GM10847 (cell line): ENCODE data around the gene TACR2.

Experiments
- POLR2A ChIP-seq: IDR thresholded peaks from 2 replicates; pipeline ENCODE4 v1.6.1; 2011; ENCODE audit not compliant: insufficient read length; ENCODE audit errors: extremely low read depth

TACR2 gene

DNA sequence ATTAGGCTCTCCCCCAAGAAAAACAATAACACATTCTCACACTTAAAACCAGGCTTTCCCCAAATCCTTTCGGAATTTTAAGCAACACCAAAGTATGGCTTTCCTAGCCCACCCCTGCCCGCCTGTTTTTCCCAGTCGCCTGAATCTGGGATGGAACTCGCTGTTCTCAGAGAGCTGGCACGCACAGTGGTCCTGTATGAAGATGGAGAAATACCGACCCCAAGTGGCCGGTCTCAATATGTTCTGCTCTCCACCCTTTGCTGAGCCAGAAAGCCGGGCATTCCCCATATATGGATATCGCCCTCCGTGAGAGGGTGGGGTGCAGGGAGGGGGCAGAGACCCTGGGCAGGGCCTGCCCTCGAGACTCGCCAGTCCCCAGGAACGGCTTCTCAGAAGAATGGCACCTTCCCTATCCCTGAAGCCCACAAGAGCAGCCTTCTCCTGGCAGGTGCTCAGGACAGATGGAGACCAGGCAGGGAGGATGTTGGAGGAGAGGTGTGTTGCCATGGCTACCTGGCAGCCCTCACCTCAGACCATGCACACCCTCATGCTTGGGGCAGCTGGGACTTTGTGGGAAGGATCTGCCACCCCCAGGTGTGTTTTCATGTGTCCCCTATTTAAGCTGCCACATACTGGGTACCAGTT is 3.4 kb downstream of the TACR2 start:
- no peak for TF ChIP-seq POLR2A

DNA sequence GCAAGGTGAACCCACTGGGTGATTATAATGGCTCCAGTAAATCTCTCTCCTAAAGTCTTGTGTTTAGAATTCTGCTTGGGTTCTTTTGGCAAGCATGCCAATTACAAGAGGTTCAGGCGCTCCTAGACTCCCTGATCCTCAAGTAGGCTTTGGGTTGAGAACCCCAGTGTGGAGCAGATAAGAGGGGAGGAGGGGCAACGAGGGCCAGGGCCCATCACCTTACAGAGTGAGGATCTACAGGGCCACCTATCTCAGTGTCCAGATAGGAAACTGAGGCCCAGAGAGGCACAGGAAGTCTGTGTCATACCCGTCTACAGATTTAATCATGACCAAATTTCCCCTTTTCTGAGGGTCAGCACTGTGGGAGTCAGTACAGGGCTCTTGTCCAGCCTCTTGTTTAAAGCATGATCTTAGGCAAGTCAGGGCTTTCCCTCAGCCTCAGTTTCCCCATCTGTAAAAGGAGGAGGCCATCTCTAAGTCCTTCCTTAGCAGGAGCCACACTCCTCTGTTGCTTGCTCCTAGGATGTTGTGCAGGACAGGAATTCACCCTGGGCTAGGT is 4.4 kb downstream of the TACR2 start:
- TF ChIP-seq POLR2A, result no peak

DNA sequence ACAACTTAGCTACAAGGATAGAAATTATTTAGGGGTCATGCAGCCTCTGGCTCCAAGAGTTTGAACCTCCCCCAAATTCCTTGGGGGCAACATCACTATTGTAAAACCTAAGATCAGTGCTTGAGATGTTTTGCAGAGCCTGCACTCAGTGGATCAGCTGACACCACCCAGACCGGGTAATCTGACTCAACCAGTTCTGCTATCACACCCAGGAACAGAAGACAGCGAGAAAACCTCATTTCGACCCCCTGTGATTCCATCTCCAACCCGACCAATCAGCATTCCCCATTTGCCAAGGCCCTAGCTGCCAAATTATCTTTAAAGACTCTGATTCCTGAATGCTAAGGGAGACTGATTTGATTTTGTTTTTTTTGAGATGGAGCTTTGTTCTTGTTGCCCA is 5.2 kb downstream of the TACR2 start:
- TF ChIP-seq POLR2A, result no peak

DNA sequence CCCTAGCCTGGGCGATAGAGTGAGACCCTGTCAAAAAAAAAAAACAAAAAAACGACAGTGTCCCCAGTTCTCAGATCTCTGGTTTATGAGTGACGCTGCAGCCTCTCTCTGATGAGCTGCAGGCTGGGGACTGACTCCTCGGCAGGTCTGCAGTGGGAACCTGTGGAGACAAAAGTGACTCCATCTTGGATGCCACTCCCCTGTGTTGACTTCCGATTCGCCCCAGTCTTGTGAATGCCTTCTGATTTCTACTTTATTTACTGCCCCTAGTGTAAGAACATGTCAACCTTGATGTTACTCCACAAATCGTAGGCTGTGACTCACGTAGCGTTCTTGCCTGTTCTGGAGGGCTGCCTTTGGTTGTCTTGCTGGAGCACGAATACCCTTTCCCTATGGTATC is 6.2 kb downstream of the TACR2 start:
- no peak for TF ChIP-seq POLR2A

DNA sequence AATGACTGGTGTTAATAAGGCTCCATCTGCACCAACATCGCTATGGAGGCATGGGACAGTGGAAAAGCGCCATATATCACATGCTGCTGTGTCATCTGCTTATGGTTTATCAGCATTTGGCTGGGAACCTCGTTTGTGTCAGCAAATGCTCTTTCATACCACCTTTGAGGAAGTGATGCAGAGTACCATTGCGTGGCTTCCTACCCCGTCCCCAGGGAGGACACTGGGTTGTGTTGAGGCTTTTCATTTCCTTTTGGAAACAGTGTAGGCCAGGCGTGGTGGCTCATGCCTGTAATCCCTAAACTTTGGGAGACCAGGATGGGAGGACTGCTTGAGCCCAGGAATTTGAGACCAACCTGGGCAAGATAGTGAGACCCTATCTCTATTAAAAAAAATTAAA is 6.8 kb downstream of the TACR2 start:
- TF ChIP-seq POLR2A, result no peak

DNA sequence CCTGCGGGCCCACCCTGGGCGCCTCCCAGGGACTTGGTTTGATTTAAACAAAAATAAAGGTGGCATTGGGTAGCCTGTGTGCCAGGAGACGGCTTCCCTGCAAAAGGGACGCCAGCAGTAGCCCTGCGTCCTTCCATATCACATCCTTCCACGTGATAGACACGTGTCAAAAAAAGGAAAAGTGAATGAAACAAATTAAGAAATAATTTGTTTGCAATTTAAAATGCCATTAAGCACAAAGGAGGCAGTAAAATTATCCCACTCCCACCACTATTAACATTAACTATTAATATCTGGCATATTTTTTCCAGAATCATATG is 7.6 kb downstream of the TACR2 start:
- no peak for TF ChIP-seq POLR2A

DNA sequence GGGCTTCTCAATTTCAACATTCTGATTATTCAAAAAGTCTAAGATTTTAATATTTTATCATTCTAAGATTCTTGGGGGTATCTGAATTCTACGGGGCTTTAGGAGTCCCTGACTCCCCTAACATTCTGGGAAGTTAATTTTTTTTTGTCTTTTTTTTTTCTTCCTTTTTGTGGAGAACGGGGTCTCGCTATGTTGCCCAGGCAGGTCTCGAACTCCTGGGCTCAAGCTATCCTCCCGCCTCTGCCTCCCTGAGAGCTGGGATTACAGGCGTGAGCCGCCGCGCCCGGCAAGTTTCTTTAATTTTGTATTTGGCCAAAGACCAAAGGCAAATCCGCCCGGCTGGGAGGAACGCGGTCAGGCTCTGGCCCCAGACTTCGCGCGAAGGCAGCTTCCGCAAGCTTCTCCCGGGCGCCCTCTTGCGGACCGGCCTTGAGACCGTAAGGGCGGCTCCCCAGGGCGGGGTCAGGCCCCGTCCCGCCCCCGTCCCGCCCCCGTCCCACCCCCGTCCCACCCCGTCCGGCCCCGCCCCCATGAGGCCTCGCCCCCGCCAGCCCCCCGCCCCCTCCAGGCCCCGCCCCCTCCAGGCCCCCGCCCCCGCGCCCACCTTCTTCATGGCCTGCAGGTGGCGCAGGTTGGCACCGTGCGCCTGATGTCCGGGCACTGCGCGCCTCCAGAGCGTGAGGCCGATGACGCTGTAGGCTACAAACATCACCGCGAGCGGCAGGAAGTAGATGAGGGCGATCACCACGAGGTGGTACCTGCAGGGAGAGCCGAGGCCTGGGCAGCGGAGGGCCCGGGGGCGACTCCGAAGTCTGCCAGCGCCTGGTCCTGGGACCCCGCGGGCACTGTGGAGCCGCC is 8.2 kb downstream of the TACR2 start:
- TF ChIP-seq POLR2A, result peak; percentile 34

DNA sequence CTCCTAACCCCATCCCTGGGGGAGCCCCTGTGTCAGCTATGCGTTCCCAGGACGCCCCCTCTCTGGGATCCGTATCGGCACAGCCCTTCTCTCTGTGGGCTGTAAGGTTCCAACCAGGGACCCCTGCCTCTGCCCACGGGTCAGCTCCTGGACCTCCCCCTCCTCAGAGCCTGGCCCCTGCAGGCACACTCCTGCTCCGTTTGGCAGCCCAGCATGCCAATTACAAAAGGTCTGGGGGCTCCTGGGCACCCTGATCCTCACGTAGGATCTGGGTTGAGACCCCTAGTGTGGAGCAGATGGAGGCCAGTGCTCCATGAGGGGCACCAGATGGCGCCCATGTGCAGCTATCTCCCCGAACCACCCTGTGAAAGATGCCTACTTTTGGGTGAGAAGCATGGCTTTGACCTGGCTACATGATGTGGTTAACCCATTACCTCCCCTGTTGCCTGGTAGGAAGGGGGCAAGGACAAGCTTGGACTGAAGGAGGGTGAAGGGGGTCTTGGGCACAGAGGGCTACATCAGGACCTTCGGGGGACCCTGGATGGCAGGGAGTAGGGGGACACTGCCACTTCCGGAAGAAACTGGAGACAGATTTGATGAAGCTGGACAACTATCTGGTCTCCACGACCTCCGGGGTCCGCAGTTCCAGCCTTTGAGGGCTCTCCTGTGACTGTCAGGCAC is 9.0 kb downstream of the TACR2 start:
- no peak for TF ChIP-seq POLR2A

DNA sequence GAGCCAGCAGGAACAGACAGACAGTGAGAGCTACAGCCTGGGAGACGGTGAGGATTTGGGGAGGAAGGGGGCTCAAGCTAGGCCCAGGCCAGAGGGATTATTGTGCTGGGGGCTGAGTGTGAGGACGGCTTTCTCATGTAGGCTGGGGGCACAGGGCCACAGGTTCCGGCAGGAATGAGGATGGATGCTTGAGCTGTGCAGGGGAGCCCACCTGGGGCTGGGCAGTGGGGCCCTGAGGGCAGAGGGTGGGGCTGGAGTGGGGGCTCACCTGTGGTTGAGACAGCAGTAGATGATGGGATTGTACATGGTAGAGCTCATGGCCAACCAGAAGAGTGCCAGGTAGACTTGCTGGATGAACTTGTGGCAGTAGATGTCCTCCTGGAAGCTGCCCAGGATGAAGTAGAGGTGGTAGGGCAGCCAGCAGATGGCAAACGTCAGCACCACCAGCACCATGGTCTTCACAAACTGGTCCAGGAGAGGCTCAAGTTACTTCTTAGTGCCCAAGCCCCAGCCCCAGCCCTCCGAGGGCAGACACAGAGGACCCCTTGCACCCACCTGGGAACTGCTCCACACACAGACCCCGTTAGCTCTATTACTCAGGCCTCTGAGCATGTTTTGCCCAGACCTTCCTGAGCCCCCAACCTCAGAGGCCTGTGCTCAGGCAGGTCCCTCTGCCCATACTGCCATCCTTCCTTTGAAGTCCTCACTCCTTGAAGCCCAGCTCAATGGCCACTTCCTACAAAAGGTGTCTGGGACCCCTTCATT is 9.7 kb downstream of the TACR2 start:
- TF ChIP-seq POLR2A, result no peak

DNA sequence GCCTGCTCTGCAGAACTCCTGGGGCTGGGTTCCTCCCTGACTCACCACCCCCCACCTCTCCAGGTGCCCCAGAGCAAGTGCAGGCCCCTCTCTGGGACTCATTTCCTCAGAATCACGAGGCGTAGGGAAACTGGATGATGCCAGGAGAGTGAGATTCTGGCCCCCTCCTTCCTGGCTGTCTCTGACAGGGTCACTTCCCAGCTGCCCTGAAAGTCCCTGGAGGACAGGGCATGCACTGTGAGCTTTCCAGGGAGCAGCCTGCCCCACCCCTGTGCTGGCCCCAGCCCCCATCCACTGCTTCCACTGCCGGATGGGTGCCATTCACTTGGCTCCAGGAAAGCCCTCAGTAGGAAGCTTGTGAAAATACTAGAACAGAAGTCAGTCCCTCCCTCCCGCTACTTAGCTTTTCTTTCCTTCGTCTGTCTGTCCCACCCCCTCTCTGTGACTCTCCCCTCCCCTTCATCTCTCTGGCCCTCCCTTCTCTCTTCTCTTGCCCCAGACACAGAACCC is 10.4 kb downstream of the TACR2 start:
- TF ChIP-seq POLR2A, result no peak

DNA sequence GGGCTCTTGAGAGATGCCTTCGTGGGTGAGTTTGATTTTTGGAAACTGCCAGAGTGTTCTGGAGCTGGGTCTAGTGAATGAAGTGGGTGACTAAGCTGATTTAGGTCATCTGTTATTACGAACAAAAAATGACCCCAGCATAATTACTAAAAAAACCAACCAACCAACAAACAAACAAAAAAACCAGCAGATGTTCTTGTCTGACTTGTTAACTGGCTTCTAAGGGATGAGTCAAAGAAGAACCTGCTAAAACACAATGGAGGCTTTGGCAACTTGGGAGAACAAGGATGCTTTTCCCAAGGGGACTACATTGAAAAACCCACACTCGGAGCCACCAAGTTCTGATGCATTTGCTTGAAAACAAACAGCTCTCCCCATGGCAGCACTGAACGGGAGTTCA is 11.5 kb downstream of the TACR2 start:
- no peak for TF ChIP-seq POLR2A

DNA sequence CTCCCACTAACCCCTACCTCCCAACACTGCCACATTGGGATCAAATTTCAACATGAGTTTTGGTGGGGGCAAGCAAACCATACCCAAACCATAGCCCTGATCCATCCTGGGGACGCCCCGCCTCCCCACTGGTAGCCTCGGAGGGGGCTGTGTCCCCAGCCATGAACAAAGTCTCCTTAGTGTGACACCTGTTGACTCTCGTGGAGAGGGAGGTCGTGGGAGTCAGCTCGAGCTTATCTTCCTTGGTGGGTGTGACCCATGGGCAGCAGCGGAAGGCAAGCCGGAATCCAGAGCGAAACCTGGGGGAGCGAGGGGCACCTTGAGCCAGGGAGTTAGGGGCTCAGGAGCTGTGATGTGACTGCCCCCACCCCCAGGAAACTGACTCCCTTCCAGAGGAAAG is 11.9 kb downstream of the TACR2 start:
- no peak for TF ChIP-seq POLR2A

DNA sequence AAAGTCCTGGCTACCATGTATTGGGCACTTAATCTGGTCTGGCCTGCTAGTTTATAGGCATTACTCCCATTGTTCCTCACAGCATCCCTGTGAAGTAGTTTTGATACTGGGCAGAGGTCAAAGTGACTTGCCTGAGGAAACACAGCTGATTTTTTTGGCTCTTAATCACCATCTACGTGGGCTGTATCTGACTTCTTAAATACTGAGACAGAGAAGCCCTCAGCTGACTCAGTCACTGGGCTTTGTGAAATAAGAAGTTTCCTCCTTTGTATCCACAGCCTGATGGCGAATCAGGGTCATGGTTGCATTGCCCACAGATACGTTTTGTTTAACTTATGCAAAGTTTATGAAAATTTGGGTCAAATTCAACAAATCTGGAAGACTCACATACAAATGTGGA is 13.2 kb downstream of the TACR2 start:
- no peak for TF ChIP-seq POLR2A

DNA sequence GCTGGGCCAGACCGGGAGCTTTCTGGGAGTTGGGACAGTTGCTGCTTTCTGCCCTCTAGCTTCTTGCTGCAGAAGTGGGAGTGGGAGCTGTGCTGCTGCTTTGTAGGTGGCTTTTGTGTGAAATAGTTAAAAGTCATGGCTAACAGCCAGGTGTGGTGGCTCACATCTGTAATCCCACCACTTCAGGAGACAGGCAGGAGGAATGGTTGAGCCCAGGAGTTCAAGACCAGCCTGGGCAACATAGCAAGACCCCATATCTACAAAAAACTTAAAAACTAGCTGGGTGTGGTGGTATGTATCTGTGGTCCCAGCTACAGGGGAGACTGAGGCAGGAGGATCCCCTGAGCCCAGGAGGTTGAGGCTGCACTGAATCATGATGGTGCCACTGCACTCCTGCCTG is 13.7 kb downstream of the TACR2 start:
- no peak for TF ChIP-seq POLR2A

DNA sequence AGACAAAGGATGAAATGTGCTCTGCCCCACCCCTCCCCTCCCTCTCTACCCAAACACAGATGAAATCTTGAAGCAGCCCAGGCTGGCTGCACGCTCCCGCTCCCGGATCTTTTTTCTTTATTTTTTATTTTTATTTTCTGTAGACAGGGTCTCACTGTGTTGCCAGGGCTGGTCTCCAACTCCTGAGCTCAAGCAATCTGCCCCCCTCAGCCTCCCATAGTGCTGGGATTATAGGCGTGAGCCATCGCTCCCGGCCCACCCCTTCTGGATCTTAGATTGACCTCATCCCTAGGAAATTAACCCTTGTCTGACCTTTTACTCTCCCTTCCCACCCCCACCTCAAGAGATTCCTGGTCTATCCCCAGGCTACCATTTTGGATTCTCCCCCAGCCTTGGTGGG is 14.3 kb downstream of the TACR2 start:
- no peak for TF ChIP-seq POLR2A
